HepG2 (cell line): ENCODE measurements around the gene WAS. TPM values are rescaled to one million over a fixed set of nuclear protein-coding genes. Genes with fewer than 3 reads are reported as not detected.

ENCODE experiments used
- AGO1 ChIP-seq: fragments of 200-400 bp; formaldehyde crosslinking; IDR thresholded peaks from 2 replicates; pipeline ENCODE4 v1.6.1; 2017; ENCODE audit warnings: mild to moderate bottlenecking, low read depth, low read length, moderate library complexity; ENCODE audit not compliant: poor library complexity, severe bottlenecking
- ATF7 ChIP-seq, 2 experiments: fragments of 450-650 bp in 1 of 2; sonication (generic) in 1 of 2; formaldehyde crosslinking in 1 of 2; IDR thresholded peaks; 2 replicates each; pipeline versions ENCODE4 v1.4.0 to v1.6.1; 2016 to 2020; ENCODE audit warnings: antibody characterized with exemption in 1 of 2, mild to moderate bottlenecking in 1 of 2, missing genetic modification reagents in 1 of 2
- CBFB ChIP-seq: sonication (generic); formaldehyde crosslinking; IDR thresholded peaks from 2 replicates; pipeline ENCODE4 v1.4.0; 2020; ENCODE audit warnings: missing genetic modification reagents
- CSRNP1 ChIP-seq: sonication (generic); formaldehyde crosslinking; IDR thresholded peaks from 2 replicates; pipeline ENCODE4 v1.8.1; 2023; ENCODE audit warnings: mild to moderate bottlenecking, missing genetic modification reagents
- GMEB1 ChIP-seq: sonication (generic); formaldehyde crosslinking; IDR thresholded peaks from 2 replicates; pipeline ENCODE4 v1.5.1; 2020; ENCODE audit warnings: missing genetic modification reagents, mild to moderate bottlenecking, borderline replicate concordance
- HNF4G ChIP-seq, 2 experiments: sonication (generic) in 1 of 2; formaldehyde crosslinking in 1 of 2; IDR thresholded peaks; 2 replicates each; pipeline versions ENCODE4 v1.4.0 to v1.6.1; 2011 to 2020; ENCODE audit warnings: borderline replicate concordance in 2 of 2, low read depth in 2 of 2, mild to moderate bottlenecking in 2 of 2, low read length in 1 of 2, missing genetic modification reagents in 1 of 2, moderate library complexity in 1 of 2
- KDM4B ChIP-seq: sonication (generic); formaldehyde crosslinking; IDR thresholded peaks from 2 replicates; pipeline ENCODE4 v1.4.0; 2020; ENCODE audit warnings: missing genetic modification reagents
- MXD1 ChIP-seq: sonication (generic); formaldehyde crosslinking; IDR thresholded peaks from 2 replicates; pipeline ENCODE4 v1.4.0; 2020; ENCODE audit warnings: mild to moderate bottlenecking, missing genetic modification reagents
- MYPOP ChIP-seq: sonication (generic); formaldehyde crosslinking; IDR thresholded peaks from 2 replicates; pipeline ENCODE4 v1.8.1; 2023; ENCODE audit warnings: mild to moderate bottlenecking, moderate library complexity, missing genetic modification reagents
- NR1H2 ChIP-seq: sonication (generic); formaldehyde crosslinking; IDR thresholded peaks from 2 replicates; pipeline ENCODE4 v1.8.1; 2022; ENCODE audit warnings: low read depth, missing genetic modification reagents, borderline replicate concordance
- POGZ ChIP-seq: sonication (generic); formaldehyde crosslinking; IDR thresholded peaks from 2 replicates; pipeline ENCODE4 v1.4.0; 2020; ENCODE audit warnings: mild to moderate bottlenecking, missing genetic modification reagents
- TRIM24 ChIP-seq: sonication (generic); formaldehyde crosslinking; IDR thresholded peaks from 2 replicates; pipeline ENCODE4 v1.8.0; 2022; ENCODE audit warnings: mild to moderate bottlenecking, missing genetic modification reagents
- ZNF546 ChIP-seq: sonication (generic); formaldehyde crosslinking; conservative IDR thresholded peaks from 2 replicates; pipeline ENCODE4 v1.8.1; 2023; ENCODE audit warnings: mild to moderate bottlenecking, missing genetic modification reagents
- ZNF577 ChIP-seq: sonication (generic); formaldehyde crosslinking; IDR thresholded peaks from 2 replicates; pipeline ENCODE4 v1.4.0; 2020; ENCODE audit warnings: mild to moderate bottlenecking, low read depth, missing genetic modification reagents, borderline replicate concordance
- ZNF737 ChIP-seq: sonication (generic); formaldehyde crosslinking; IDR thresholded peaks from 2 replicates; pipeline ENCODE4 v1.5.0; 2020; ENCODE audit warnings: missing genetic modification reagents, mild to moderate bottlenecking, borderline replicate concordance
- ZNF777 ChIP-seq: sonication (generic); formaldehyde crosslinking; IDR thresholded peaks from 2 replicates; pipeline ENCODE4 v1.4.0; 2020; ENCODE audit warnings: missing genetic modification reagents
- ZNF780A ChIP-seq: sonication (generic); formaldehyde crosslinking; IDR thresholded peaks from 2 replicates; pipeline ENCODE4 v1.8.0; 2022; ENCODE audit warnings: mild to moderate bottlenecking, missing genetic modification reagents, moderate library complexity
- ZSCAN5A ChIP-seq: sonication (generic); formaldehyde crosslinking; IDR thresholded peaks from 2 replicates; pipeline ENCODE4 v1.8.0; 2022; ENCODE audit warnings: mild to moderate bottlenecking, missing genetic modification reagents, borderline replicate concordance
- polyA plus RNA-seq, 8 experiments: library from polyadenylated mRNA; depleted of rRNA in 3 of 8; stranded (reverse) in 7 of 8; unstranded in 1 of 8; fragments of >200 nt; fragmentation: Illumina TruSeq in 4 of 8; extraction: Trizol in 4 of 8; gene quantifications; 2 replicates each; pipeline versions ENCODE4 v1.2.1 to v1.2.3, GENCODE V29; 2011 to 2016; ENCODE audit warnings: low read depth in 4 of 8, missing spikeins in 1 of 8, mixed read lengths in 1 of 8; ENCODE audit not compliant: insufficient read depth in 1 of 8
- total RNA-seq, 5 experiments: library from RNA; depleted of rRNA; stranded (reverse); fragments of >200 nt; fragmentation: Illumina TruSeq; extraction: Trizol; gene quantifications; 2 replicates each; pipeline ENCODE4 v1.2.3, GENCODE V29; 2016; ENCODE audit warnings: low read depth in 1 of 5

WAS gene
- total and polyA plus RNA-seq, 2 of the 13 experiments (the other 11 are each of a cell fraction or from before 2014, with no cell fraction given), result 0.11 TPM; not detected in 1

- no peak for TF ChIP-seq MYPOP (CRISPR knock-in tag)
- no peak for TF ChIP-seq ZNF577 (CRISPR knock-in tag)
- no peak for TF ChIP-seq ZNF546
- TF ChIP-seq MXD1, result 0 out of 2 replicates have a peak, but pooled peaks have one; percentile 34
- no peak; the same call in 1 of the 2 replicates for TF ChIP-seq GMEB1
- TF ChIP-seq CSRNP1 (CRISPR knock-in tag), result peak; percentile 27; the same call in 1 of the 2 replicates
- TF ChIP-seq CBFB (CRISPR knock-in tag), result 0 out of 2 replicates have a peak, but pooled peaks have one; percentile 36
- TF ChIP-seq ZNF780A (CRISPR knock-in tag), result no peak
- TF ChIP-seq ATF7 (IDR thresholded peaks at IDR 0.05), result no peak
- TF ChIP-seq ATF7 (CRISPR knock-in tag; IDR thresholded peaks at IDR 0.05), result no peak
- no peak for TF ChIP-seq KDM4B (CRISPR knock-in tag)
- no peak for TF ChIP-seq ZNF737
- TF ChIP-seq ZSCAN5A (CRISPR knock-in tag), result no peak
- peak; percentile 30; the same call in 1 of the 2 replicates for TF ChIP-seq ZNF777
- TF ChIP-seq NR1H2, result no peak
- peak; percentile 32; the same call in 1 of the 2 replicates for TF ChIP-seq POGZ (CRISPR knock-in tag)
- TF ChIP-seq AGO1, result no peak
- TF ChIP-seq TRIM24, result no peak
- 0 out of 2 replicates have a peak, but pooled peaks have one; percentile 4 for TF ChIP-seq HNF4G (IDR thresholded peaks at IDR 0.05; ENCODE audit: borderline replicate concordance, low read depth, low read length)
- no peak for TF ChIP-seq HNF4G (CRISPR knock-in tag; IDR thresholded peaks at IDR 0.05; ENCODE audit: borderline replicate concordance, low read depth)
Observed at GRCh38 chrX:48676106-48676892, 7.3 kb upstream of the WAS start (continued).
